K562 (cell line): ENCODE data around the gene KLHDC10.

Experiments used
- CBX8 ChIP-seq: fragments of 200-600 bp; sonication (generic); IDR thresholded peaks from 2 replicates; pipeline ENCODE4 v1.6.1; 2012; ENCODE audit warnings: borderline replicate concordance, mixed run types, low read depth, mild to moderate bottlenecking, moderate library complexity, mixed read lengths, low read length, control low read depth, inconsistent platforms; ENCODE audit not compliant: poor library complexity, severe bottlenecking; ENCODE audit errors: extremely low read depth
- CREB5 ChIP-seq: fragments of 250-450 bp; sonication (Bioruptor Pico); IDR thresholded peaks from 2 replicates; pipeline ENCODE4 v1.5.0; 2020; ENCODE audit warnings: mild to moderate bottlenecking
- CTCF ChIP-seq, 3 experiments: IDR thresholded peaks in 2 of 3; conservative IDR thresholded peaks in 1 of 3; 2 replicates each; pipeline ENCODE4 v1.5.1; 2011 to 2012; ENCODE audit warnings: low read length in 3 of 3, mild to moderate bottlenecking in 3 of 3, control low read depth in 2 of 3, improper control_type of control experiment in 1 of 3, inconsistent platforms in 1 of 3, low read depth in 1 of 3, mixed read lengths in 1 of 3, moderate library complexity in 1 of 3; ENCODE audit not compliant: insufficient read depth in 2 of 3
- DDX20 ChIP-seq: fragments of 450-650 bp; IDR thresholded peaks from 2 replicates; pipeline ENCODE4 v1.6.1; 2016; ENCODE audit warnings: missing genetic modification characterization, low read depth, mild to moderate bottlenecking, missing compliant biosample characterization, moderate library complexity
- MYC ChIP-seq, 2 experiments: fragments of 250-450 bp in 1 of 2; sonication (Bioruptor Pico) in 1 of 2; IDR thresholded peaks; 2 replicates each; pipeline versions ENCODE4 v1.5.1 to v1.6.1; 2012 to 2021; ENCODE audit warnings: low read depth in 2 of 2, borderline replicate concordance in 1 of 2, improper control_type of control experiment in 1 of 2, low read length in 1 of 2, mild to moderate bottlenecking in 1 of 2, moderate library complexity in 1 of 2
- PCBP2 ChIP-seq: fragments of 200-400 bp; formaldehyde crosslinking; IDR thresholded peaks from 2 replicates; pipeline ENCODE4 v1.6.1; 2018; ENCODE audit warnings: low read length, low read depth, mild to moderate bottlenecking, moderate library complexity; ENCODE audit not compliant: poor library complexity, severe bottlenecking
- TCF7L2 ChIP-seq: fragments of 150-350 bp; IDR thresholded peaks from 2 replicates; pipeline ENCODE4 v1.6.1; 2016; ENCODE audit warnings: low read depth, mild to moderate bottlenecking, low read length, moderate library complexity
- ZBTB1 ChIP-seq: sonication (generic); formaldehyde crosslinking; IDR thresholded peaks from 2 replicates; pipeline ENCODE4 v1.8.1; 2023; ENCODE audit warnings: missing genetic modification reagents, low read depth, mild to moderate bottlenecking, borderline replicate concordance
- ZNF384 ChIP-seq: IDR thresholded peaks from 2 replicates; pipeline ENCODE4 v1.6.1; 2012; ENCODE audit warnings: low read depth, low read length, improper control_type of control experiment

- no peak for TF ChIP-seq ZBTB1
- no peak for TF ChIP-seq ZNF384
- no peak for TF ChIP-seq CTCF (IDR thresholded peaks at IDR 0.05 in 2 of 3, conservative IDR thresholded peaks at IDR 0.05 in 1 of 3; ENCODE audit: insufficient read depth in 2 of 3, low read depth in 1 of 3, low read length in 3 of 3)
- no peak for TF ChIP-seq CREB5 (CRISPR knock-in tag)
- TF ChIP-seq DDX20 (tag), result no peak
- TF ChIP-seq MYC (IDR thresholded peaks at IDR 0.05; ENCODE audit: low read depth, low read length), result no peak
- no peak for TF ChIP-seq MYC (CRISPR knock-in tag; IDR thresholded peaks at IDR 0.05; ENCODE audit: borderline replicate concordance, low read depth)
- TF ChIP-seq CBX8, result no peak
- no peak for TF ChIP-seq TCF7L2
- no peak for TF ChIP-seq PCBP2
Measured at GRCh38 chr7:130040576-130040975, 29.8 kb upstream of the KLHDC10 start.
